Astrocyte (in vitro differentiated cells and primary cell): ENCODE data around the gene GLRA2. TPM values are rescaled to one million over a fixed set of nuclear protein-coding genes. Genes with fewer than 3 reads are reported as not detected.

ENCODE experiments used
- DNase-seq: peaks from one replicate; pipeline ENCODE4 v3.0.0-alpha.2; 2010; ENCODE audit warnings: low read depth
- FAIRE-seq: peaks from 2 replicates; lab custom pipeline; 2011; peaks lifted over from hg19 to GRCh38; lab: Jason Lieb, UNC
- H2AFZ ChIP-seq: 2 replicates; pipeline ENCODE4 v1.6.0; 2012; ENCODE audit warnings: low read depth, low read length, inconsistent platforms
- H3K27ac ChIP-seq: 2 replicates; pipeline ENCODE4 v1.5.1; 2011; ENCODE audit warnings: low read depth, low read length, inconsistent platforms
- H3K27me3 ChIP-seq: 2 replicates; pipeline ENCODE4 v1.6.0; 2011; ENCODE audit warnings: low read length, inconsistent platforms; ENCODE audit not compliant: insufficient read depth
- H3K36me3 ChIP-seq: 2 replicates; pipeline ENCODE4 v1.5.1; 2011; ENCODE audit warnings: low read length, inconsistent platforms; ENCODE audit not compliant: insufficient read depth
- H3K4me1 ChIP-seq: 2 replicates; pipeline ENCODE4 v1.5.1; 2011; ENCODE audit warnings: low read length, inconsistent platforms; ENCODE audit not compliant: insufficient read depth
- H3K4me2 ChIP-seq: 2 replicates; pipeline ENCODE4 v1.6.0; 2012; ENCODE audit warnings: low read length, inconsistent platforms
- H3K4me3 ChIP-seq: 2 replicates; pipeline ENCODE4 v1.5.1; 2011; ENCODE audit warnings: low read depth, mild to moderate bottlenecking, low read length, inconsistent platforms; ENCODE audit not compliant: insufficient read depth
- H3K79me2 ChIP-seq: 2 replicates; pipeline ENCODE4 v1.6.0; 2012; ENCODE audit warnings: mild to moderate bottlenecking, low read length, inconsistent platforms; ENCODE audit not compliant: insufficient read depth
- H3K9ac ChIP-seq: 2 replicates; pipeline ENCODE4 v1.6.0; 2012; ENCODE audit warnings: mild to moderate bottlenecking, low read length, inconsistent platforms
- H3K9me3 ChIP-seq: 2 replicates; pipeline ENCODE4 v1.5.1; 2012; ENCODE audit warnings: low read depth, mild to moderate bottlenecking, low read length, inconsistent platforms; ENCODE audit not compliant: insufficient read depth
- H4K20me1 ChIP-seq: 2 replicates; pipeline ENCODE4 v1.6.0; 2012; ENCODE audit warnings: low read length, inconsistent platforms; ENCODE audit not compliant: insufficient read depth
- H3K27ac Mint-ChIP-seq: one replicate; pipeline ENCODE4 v1.8.0; 2021; ENCODE audit warnings: mild to moderate bottlenecking, mixed read lengths; ENCODE audit not compliant: unreplicated experiment
- H3K27me3 Mint-ChIP-seq: one replicate; pipeline ENCODE4 v1.8.0; 2021; ENCODE audit warnings: low read depth, mixed read lengths; ENCODE audit not compliant: unreplicated experiment
- H3K36me3 Mint-ChIP-seq: one replicate; pipeline ENCODE4 v1.8.0; 2021; ENCODE audit warnings: low read depth, mixed read lengths; ENCODE audit not compliant: unreplicated experiment
- H3K4me1 Mint-ChIP-seq: one replicate; pipeline ENCODE4 v1.8.0; 2021; ENCODE audit warnings: low read depth, mixed read lengths; ENCODE audit not compliant: unreplicated experiment
- H3K4me3 Mint-ChIP-seq: one replicate; pipeline ENCODE4 v1.8.0; 2021; ENCODE audit warnings: mild to moderate bottlenecking, moderate library complexity, mixed read lengths; ENCODE audit not compliant: unreplicated experiment
- H3K9me3 Mint-ChIP-seq: one replicate; pipeline ENCODE4 v1.8.0; 2021; ENCODE audit warnings: mild to moderate bottlenecking, mixed read lengths; ENCODE audit not compliant: unreplicated experiment
- CTCF ChIP-seq: IDR thresholded peaks from 2 replicates; pipeline ENCODE4 v1.5.1; 2011; ENCODE audit warnings: low read depth, mild to moderate bottlenecking, inconsistent platforms, low read length, moderate library complexity; ENCODE audit not compliant: insufficient read depth
- EZH2 ChIP-seq: IDR thresholded peaks from 2 replicates; pipeline ENCODE4 v1.6.1; 2012; ENCODE audit warnings: mild to moderate bottlenecking, low read length, inconsistent platforms; ENCODE audit not compliant: insufficient read depth
- total RNA-seq: library from RNA; stranded (reverse); gene quantifications from 2 replicates; pipeline ENCODE4 v1.2.1, GENCODE V29; 2021

The GLRA2 gene
- total RNA-seq, 1 donor from 2014 or later = not detected

- H3K27me3 ChIP-seq = no peaks in the 10 kb centered on the region
- TF ChIP-seq EZH2 (no peak), CTCF (no peak)
- no peak for FAIRE-seq
- H2AFZ ChIP-seq = no peak overlapping the region
- Mint-ChIP-seq H3K4me1 (no peaks in the 10 kb centered on the region), H3K9me3 (no peaks in the 10 kb centered on the region), H3K27ac (no peak overlapping the region), H3K27me3 (no peaks in the 10 kb centered on the region), H3K36me3 (no peaks in the 10 kb centered on the region), H3K4me3 (no peak overlapping the region)
- no peaks in the 10 kb centered on the region for H4K20me1 ChIP-seq
- H3K79me2 ChIP-seq = no peaks in the 10 kb centered on the region
- H3K9me3 ChIP-seq = no peaks in the 10 kb centered on the region
- H3K27ac ChIP-seq = no peak overlapping the region
- H3K4me3 ChIP-seq = no peak overlapping the region
- no peak overlapping the region for H3K4me2 ChIP-seq
- no peaks in the 10 kb centered on the region for H3K4me1 ChIP-seq
- no peak for DNase-seq
- no peak overlapping the region for H3K9ac ChIP-seq
- H3K36me3 ChIP-seq = no peaks in the 10 kb centered on the region
Observed at GRCh38 chrX:14698790-14699189, 169.5 kb downstream of the GLRA2 start.

DNA sequence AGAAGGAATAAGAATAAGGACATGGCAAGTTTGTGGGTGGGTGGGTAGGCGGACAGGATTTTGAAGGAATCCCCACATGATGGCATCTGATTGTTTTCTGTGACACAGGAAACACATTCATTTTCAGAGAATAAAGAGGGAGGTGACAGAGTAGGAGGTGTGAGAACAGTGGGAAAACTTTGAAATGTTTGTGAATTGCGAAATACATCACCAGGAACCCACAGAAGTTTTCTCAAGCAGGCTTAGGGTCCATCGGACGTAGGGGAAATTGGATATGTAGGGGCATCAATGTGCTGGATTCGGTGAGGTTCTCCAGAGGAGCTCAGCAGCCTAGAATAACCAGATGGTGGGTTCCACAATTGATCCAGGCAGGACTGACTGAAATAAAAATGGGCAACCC is 171.6 kb downstream of the GLRA2 start:
- H3K27me3 ChIP-seq = no peaks in the 10 kb centered on the region
- DNase-seq (no peak), FAIRE-seq (no peak)
- H3K4me2 ChIP-seq = no peak overlapping the region
- no peak overlapping the region for H3K27ac Mint-ChIP-seq
- H3K9me3 ChIP-seq = no peaks in the 10 kb centered on the region
- no peaks in the 10 kb centered on the region for H4K20me1 ChIP-seq
- no peaks in the 10 kb centered on the region for H3K4me1 ChIP-seq
- no peak overlapping the region for H3K4me3 ChIP-seq
- no peak overlapping the region for H3K9ac ChIP-seq
- no peak overlapping the region for H3K4me3 Mint-ChIP-seq
- no peaks in the 10 kb centered on the region for H3K36me3 ChIP-seq
- H2AFZ ChIP-seq = no peak overlapping the region
- H3K27me3 Mint-ChIP-seq = no peaks in the 10 kb centered on the region
- H3K79me2 ChIP-seq = no peaks in the 10 kb centered on the region
- no peaks in the 10 kb centered on the region for H3K4me1 Mint-ChIP-seq
- no peaks in the 10 kb centered on the region for H3K9me3 Mint-ChIP-seq
- no peaks in the 10 kb centered on the region for H3K36me3 Mint-ChIP-seq
- no peak for TF ChIP-seq CTCF
- TF ChIP-seq EZH2 = no peak
- H3K27ac ChIP-seq = no peak overlapping the region

- Mint-ChIP-seq H3K27ac (no peak overlapping the region), H3K9me3 (no peaks in the 10 kb centered on the region), H3K27me3 (no peaks in the 10 kb centered on the region), H3K36me3 (no peaks in the 10 kb centered on the region), H3K4me1 (no peaks in the 10 kb centered on the region), H3K4me3 (no peak overlapping the region)
- Histone ChIP-seq H3K9ac (no peak overlapping the region), H3K4me1 (no peaks in the 10 kb centered on the region), H3K79me2 (no peaks in the 10 kb centered on the region), H4K20me1 (no peaks in the 10 kb centered on the region), H3K27ac (no peak overlapping the region), H3K9me3 (no peaks in the 10 kb centered on the region), H3K36me3 (no peaks in the 10 kb centered on the region), H3K27me3 (no peaks in the 10 kb centered on the region), H3K4me3 (no peak overlapping the region), H2AFZ (no peak overlapping the region), H3K4me2 (no peak overlapping the region)
- DNase-seq (no peak), FAIRE-seq (no peak)
- TF ChIP-seq EZH2 (no peak), CTCF (no peak)
Observed at GRCh38 chrX:14702145-14702544, 172.8 kb downstream of the GLRA2 start.
